IMR-90 (cell line): ENCODE measurements around the gene ANKRD24.
"Not testable (repeated sequence)": the region's sequence is repeated elsewhere in the genome, so short reads cannot be mapped to it uniquely, and the experiment has no call there.

Experiments
- BHLHE40 ChIP-seq: fragments of 150-350 bp; IDR thresholded peaks from 2 replicates; pipeline ENCODE4 v1.6.1; 2016; ENCODE audit warnings: mild to moderate bottlenecking, low read depth, low read length
- CTCF ChIP-seq: conservative IDR thresholded peaks from 2 replicates; pipeline ENCODE4 v1.5.1; 2012; ENCODE audit warnings: mild to moderate bottlenecking, low read depth, low read length, improper control_type of control experiment
- ELK1 ChIP-seq: fragments of 150-350 bp; IDR thresholded peaks from 2 replicates; pipeline ENCODE4 v1.6.1; 2016; ENCODE audit warnings: low read depth, mild to moderate bottlenecking, low read length, moderate library complexity, borderline replicate concordance
- MAFK ChIP-seq: IDR thresholded peaks from 2 replicates; pipeline ENCODE4 v1.6.1; 2012; ENCODE audit warnings: low read depth, low read length, improper control_type of control experiment
- MAZ ChIP-seq: IDR thresholded peaks from 2 replicates; pipeline ENCODE4 v1.6.1; 2012; ENCODE audit warnings: low read depth, mild to moderate bottlenecking, low read length, improper control_type of control experiment, moderate library complexity, borderline replicate concordance
- MXI1 ChIP-seq: IDR thresholded peaks from 2 replicates; pipeline ENCODE4 v1.6.1; 2012; ENCODE audit warnings: low read depth, mild to moderate bottlenecking, low read length, moderate library complexity, borderline replicate concordance
- NFE2L2 ChIP-seq: fragments of 150-350 bp; IDR thresholded peaks from 2 replicates; pipeline ENCODE4 v1.6.1; 2016; ENCODE audit warnings: low read depth, mild to moderate bottlenecking, low read length
- POLR2A ChIP-seq: IDR thresholded peaks from 2 replicates; pipeline ENCODE4 v1.6.1; 2012; ENCODE audit warnings: mild to moderate bottlenecking, low read depth, low read length
- RAD21 ChIP-seq: IDR thresholded peaks from 2 replicates; pipeline ENCODE4 v1.6.1; 2012; ENCODE audit warnings: low read length, improper control_type of control experiment
- RCOR1 ChIP-seq: IDR thresholded peaks from 2 replicates; pipeline ENCODE4 v1.6.1; 2012; ENCODE audit warnings: mild to moderate bottlenecking, low read length, improper control_type of control experiment; ENCODE audit not compliant: insufficient replicate concordance
- RFX5 ChIP-seq: IDR thresholded peaks from 2 replicates; pipeline ENCODE4 v1.8.0; 2012; ENCODE audit warnings: low read depth, mild to moderate bottlenecking, low read length, moderate library complexity
- SMC3 ChIP-seq: fragments of 150-350 bp; IDR thresholded peaks from 2 replicates; pipeline ENCODE4 v1.6.1; 2016; ENCODE audit warnings: low read depth, mild to moderate bottlenecking, antibody characterized with exemption, low read length, moderate library complexity
- USF2 ChIP-seq: fragments of 150-350 bp; IDR thresholded peaks from 2 replicates; pipeline ENCODE4 v1.6.1; 2017; ENCODE audit warnings: mild to moderate bottlenecking, antibody characterized with exemption, low read length, low read depth

GRCh38 chr19:4274321-4274686, 91.8 kb downstream of the ANKRD24 start:
- not testable (repeated sequence) for TF ChIP-seq MAZ, POLR2A, CTCF, MAFK, NFE2L2, BHLHE40, SMC3, RCOR1, ELK1, RAD21, MXI1, USF2, RFX5
